H9 (cell line): ENCODE data around the gene TASOR2. TPM values are rescaled to one million over a fixed set of nuclear protein-coding genes. Genes with fewer than 3 reads are reported as not detected.

ENCODE experiments used
- DNase-seq: peaks from one replicate; pipeline ENCODE4 v3.0.0-alpha.2; 2017
- H2AFZ ChIP-seq: one replicate; pipeline ENCODE4 v1.6.1; 2013; ENCODE audit warnings: mild to moderate bottlenecking, low read length, control low read depth, moderate library complexity
- H2AK5ac ChIP-seq: 2 replicates; pipeline ENCODE4 v1.6.1; 2013; ENCODE audit warnings: low read length, control low read depth, mixed read lengths; ENCODE audit not compliant: insufficient read length
- H2BK120ac ChIP-seq: one replicate; pipeline ENCODE4 v1.6.1; 2013; ENCODE audit warnings: low read depth, mild to moderate bottlenecking, low read length, control low read depth, inconsistent platforms; ENCODE audit not compliant: poor library complexity, severe bottlenecking
- H2BK12ac ChIP-seq: 2 replicates; pipeline ENCODE4 v1.6.1; 2013; ENCODE audit warnings: low read length, control low read depth, mixed read lengths, low read depth; ENCODE audit not compliant: insufficient read length
- H2BK15ac ChIP-seq: 2 replicates; pipeline ENCODE4 v1.6.1; 2013; ENCODE audit warnings: low read depth, low read length, control low read depth
- H2BK20ac ChIP-seq: one replicate; pipeline ENCODE4 v1.6.1; 2013; ENCODE audit warnings: low read depth, mild to moderate bottlenecking, low read length, control low read depth, inconsistent platforms; ENCODE audit not compliant: poor library complexity, severe bottlenecking
- H2BK5ac ChIP-seq: 2 replicates; pipeline ENCODE4 v1.6.1; 2013; ENCODE audit warnings: low read length, control low read depth, mixed read lengths; ENCODE audit not compliant: insufficient read length
- H3K14ac ChIP-seq: 2 replicates; pipeline ENCODE4 v1.6.1; 2013; ENCODE audit warnings: low read length, control low read depth; ENCODE audit not compliant: insufficient read depth
- H3K18ac ChIP-seq: 2 replicates; pipeline ENCODE4 v1.6.1; 2013; ENCODE audit warnings: low read depth, mild to moderate bottlenecking, mixed read lengths, low read length, control low read depth; ENCODE audit not compliant: insufficient read length
- H3K23ac ChIP-seq: 2 replicates; pipeline ENCODE4 v1.6.1; 2013; ENCODE audit warnings: low read length, control low read depth, mixed read lengths, low read depth; ENCODE audit not compliant: insufficient read length
- H3K23me2 ChIP-seq: 2 replicates; pipeline ENCODE4 v1.6.1; 2013; ENCODE audit warnings: low read depth, mild to moderate bottlenecking, mixed read lengths, low read length, control low read depth; ENCODE audit not compliant: insufficient read length, poor library complexity, severe bottlenecking
- H3K27ac ChIP-seq: 2 replicates; pipeline ENCODE4 v1.5.1; 2013; ENCODE audit warnings: low read length, control low read depth, mixed read lengths, low read depth; ENCODE audit not compliant: insufficient read length
- H3K27me3 ChIP-seq: 2 replicates; pipeline ENCODE4 v1.6.1; 2013; ENCODE audit warnings: low read length, control low read depth, inconsistent platforms; ENCODE audit not compliant: insufficient read depth
- H3K4ac ChIP-seq: 2 replicates; pipeline ENCODE4 v1.6.1; 2013; ENCODE audit warnings: low read depth, mild to moderate bottlenecking, control low read depth, inconsistent platforms, low read length, moderate library complexity
- H3K4me1 ChIP-seq: 2 replicates; pipeline ENCODE4 v1.6.1; 2013; ENCODE audit warnings: low read length, control low read depth, inconsistent platforms; ENCODE audit not compliant: insufficient read depth
- H3K4me2 ChIP-seq: 2 replicates; pipeline ENCODE4 v1.6.1; 2013; ENCODE audit warnings: low read length, control low read depth, mixed read lengths; ENCODE audit not compliant: insufficient read length, insufficient read depth
- H3K56ac ChIP-seq: 2 replicates; pipeline ENCODE4 v1.6.1; 2013; ENCODE audit warnings: low read depth, mild to moderate bottlenecking, mixed read lengths, low read length, control low read depth; ENCODE audit not compliant: insufficient read length
- H3K79me1 ChIP-seq: 2 replicates; pipeline ENCODE4 v1.6.1; 2013; ENCODE audit warnings: low read depth, mild to moderate bottlenecking, moderate library complexity, low read length, control low read depth, inconsistent platforms; ENCODE audit not compliant: insufficient read depth, poor library complexity, severe bottlenecking
- H3K79me2 ChIP-seq: 2 replicates; pipeline ENCODE4 v1.6.1; 2013; ENCODE audit warnings: low read length, control low read depth, inconsistent platforms; ENCODE audit not compliant: insufficient read depth
- H3K9ac ChIP-seq: 2 replicates; pipeline ENCODE4 v1.6.1; 2013; ENCODE audit warnings: low read length, control low read depth, mixed read lengths; ENCODE audit not compliant: insufficient read length; ENCODE audit errors: extremely low read depth
- H3K9me3 ChIP-seq: one replicate; pipeline ENCODE4 v1.6.1; 2013; ENCODE audit warnings: low read depth, low read length, inconsistent platforms; ENCODE audit not compliant: control insufficient read depth
- H3T11ph ChIP-seq: one replicate; pipeline ENCODE4 v1.6.1; 2013; ENCODE audit warnings: mild to moderate bottlenecking, low read length, control low read depth, inconsistent platforms
- H4K20me1 ChIP-seq: one replicate; pipeline ENCODE4 v1.6.1; 2013; ENCODE audit not compliant: control insufficient read depth, insufficient read length, insufficient read depth
- H4K5ac ChIP-seq: 2 replicates; pipeline ENCODE4 v1.6.1; 2013; ENCODE audit warnings: low read depth, mild to moderate bottlenecking, mixed read lengths, low read length, control low read depth; ENCODE audit not compliant: insufficient read length
- H4K8ac ChIP-seq: replicated peaks from 2 replicates; pipeline ENCODE4 v1.6.1; 2013; ENCODE audit warnings: low read length, control low read depth, mixed read lengths, low read depth; ENCODE audit not compliant: insufficient read length
- H4K91ac ChIP-seq: 2 replicates; pipeline ENCODE4 v1.6.1; 2013; ENCODE audit warnings: low read depth, mild to moderate bottlenecking, moderate library complexity, mixed read lengths, low read length, control low read depth; ENCODE audit not compliant: insufficient read length
- H3K27ac Mint-ChIP-seq, 3 experiments: 2 replicates in 2 of 3; 3 replicates in 1 of 3; pipeline ENCODE4 v1.8.0; 2020 to 2021; ENCODE audit warnings: mixed read lengths in 3 of 3, mild to moderate bottlenecking in 1 of 3, moderate library complexity in 1 of 3
- H3K27me3 Mint-ChIP-seq: 2 replicates; pipeline ENCODE4 v1.8.0; 2021; ENCODE audit warnings: low read depth, mild to moderate bottlenecking, moderate library complexity, mixed read lengths
- H3K36me3 Mint-ChIP-seq, 3 experiments: 2 replicates in 2 of 3; 3 replicates in 1 of 3; pipeline ENCODE4 v1.8.0; 2020 to 2021; ENCODE audit warnings: low read depth in 3 of 3, mixed read lengths in 3 of 3; ENCODE audit not compliant: insufficient read depth in 1 of 3
- H3K4me1 Mint-ChIP-seq, 2 experiments: 2 replicates each; pipeline ENCODE4 v1.8.0; 2020; ENCODE audit warnings: mixed read lengths in 2 of 2
- H3K4me3 Mint-ChIP-seq, 2 experiments: 2 replicates in 1 of 2; 3 replicates in 1 of 2; pipeline ENCODE4 v1.8.0; 2020 to 2021; ENCODE audit warnings: mild to moderate bottlenecking in 2 of 2, mixed read lengths in 2 of 2, moderate library complexity in 1 of 2
- H3K9me3 Mint-ChIP-seq, 2 experiments: 2 replicates in 1 of 2; 3 replicates in 1 of 2; pipeline ENCODE4 v1.8.0; 2020; ENCODE audit warnings: mild to moderate bottlenecking in 2 of 2, mixed read lengths in 2 of 2, moderate library complexity in 1 of 2
- WGBS: extraction: QIAGEN DNeasy Blood & Tissue Kit; methylation state at CpG from one replicate; pipeline ENCODE4 v1.1.7; 2013; ENCODE audit warnings: missing lambda C conversion rate, low lambda C conversion rate, mixed read lengths; ENCODE audit not compliant: insufficient read length; ENCODE audit errors: extremely low coverage; 5-methylcytosine and 5-hydroxymethylcytosine counted together
- total RNA-seq: library from RNA; stranded (reverse); gene quantifications from 2 replicates; pipeline ENCODE4 v1.2.1, GENCODE V29; 2021
- TF ChIP-seq, protein P1 (sequence below): fragments of 200-600 bp; sonication (generic); conservative IDR thresholded peaks from 3 replicates; pipeline ENCODE4 v1.8.0; 2021; ENCODE audit warnings: antibody characterized with exemption, mild to moderate bottlenecking

TASOR2 gene
- total RNA-seq, 1 experiment from 2014 or later, result 64.5 TPM

DNA sequence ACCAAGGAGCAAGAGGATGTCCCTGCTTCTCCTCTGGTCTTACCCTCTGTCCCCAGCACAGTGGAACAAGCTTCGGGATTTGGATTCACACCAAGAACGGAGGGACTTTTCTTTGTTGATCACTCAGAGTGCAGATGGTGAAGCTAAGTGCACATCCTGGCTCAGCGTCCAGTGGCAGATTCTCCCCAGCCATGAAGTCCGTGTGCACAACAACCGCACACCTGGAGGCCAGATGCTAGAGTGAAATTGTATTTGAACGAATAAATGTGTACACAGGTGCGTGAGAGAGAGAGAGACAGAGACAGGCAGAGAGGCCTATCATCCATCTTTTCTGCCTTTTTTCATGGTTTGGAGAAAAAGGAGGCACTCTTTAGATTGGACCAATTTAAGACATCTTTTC is 49.7 kb upstream of the TASOR2 start:
- no peaks in the 10 kb centered on the region for H3K4me1 ChIP-seq
- no peak overlapping the region for H3K23ac ChIP-seq
- no peak overlapping the region for H2BK12ac ChIP-seq
- no peak overlapping the region for H4K91ac ChIP-seq
- no peaks in the 10 kb centered on the region for H3K4me1 Mint-ChIP-seq
- no peaks in the 10 kb centered on the region for H3K79me1 ChIP-seq
- H3K14ac ChIP-seq, result no peak overlapping the region
- H4K8ac ChIP-seq, result no peak overlapping the region
- no peaks in the 10 kb centered on the region for H4K20me1 ChIP-seq
- no peak overlapping the region for H4K5ac ChIP-seq
- H2BK120ac ChIP-seq, result no peak overlapping the region
- no peak overlapping the region for H3K9ac ChIP-seq
- H3K56ac ChIP-seq, result no peak overlapping the region
- TF ChIP-seq, protein P1, sequence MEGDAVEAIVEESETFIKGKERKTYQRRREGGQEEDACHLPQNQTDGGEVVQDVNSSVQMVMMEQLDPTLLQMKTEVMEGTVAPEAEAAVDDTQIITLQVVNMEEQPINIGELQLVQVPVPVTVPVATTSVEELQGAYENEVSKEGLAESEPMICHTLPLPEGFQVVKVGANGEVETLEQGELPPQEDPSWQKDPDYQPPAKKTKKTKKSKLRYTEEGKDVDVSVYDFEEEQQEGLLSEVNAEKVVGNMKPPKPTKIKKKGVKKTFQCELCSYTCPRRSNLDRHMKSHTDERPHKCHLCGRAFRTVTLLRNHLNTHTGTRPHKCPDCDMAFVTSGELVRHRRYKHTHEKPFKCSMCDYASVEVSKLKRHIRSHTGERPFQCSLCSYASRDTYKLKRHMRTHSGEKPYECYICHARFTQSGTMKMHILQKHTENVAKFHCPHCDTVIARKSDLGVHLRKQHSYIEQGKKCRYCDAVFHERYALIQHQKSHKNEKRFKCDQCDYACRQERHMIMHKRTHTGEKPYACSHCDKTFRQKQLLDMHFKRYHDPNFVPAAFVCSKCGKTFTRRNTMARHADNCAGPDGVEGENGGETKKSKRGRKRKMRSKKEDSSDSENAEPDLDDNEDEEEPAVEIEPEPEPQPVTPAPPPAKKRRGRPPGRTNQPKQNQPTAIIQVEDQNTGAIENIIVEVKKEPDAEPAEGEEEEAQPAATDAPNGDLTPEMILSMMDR, result no peak
- H3K4ac ChIP-seq, result no peak overlapping the region
- no peaks in the 10 kb centered on the region for H3K27me3 ChIP-seq
- H3K27ac ChIP-seq, result no peak overlapping the region
- no peak overlapping the region for H2BK20ac ChIP-seq
- H3K27ac Mint-ChIP-seq, result no peak overlapping the region
- H3K36me3 Mint-ChIP-seq, result peaks cover 5 to 17% (median 16%) of the 10 kb centered on the region in 3 experiments; a peak in 5 of 7 replicates
- no peaks in the 10 kb centered on the region for H3K79me2 ChIP-seq
- no peak overlapping the region for H2BK5ac ChIP-seq
- no peak overlapping the region for H2BK15ac ChIP-seq
- no peaks in the 10 kb centered on the region for H3K9me3 ChIP-seq
- H3K4me2 ChIP-seq, result no peak overlapping the region
- H3T11ph ChIP-seq, result no peak overlapping the region
- no peaks in the 10 kb centered on the region for H3K9me3 Mint-ChIP-seq
- no peak overlapping the region for H3K18ac ChIP-seq
- DNase-seq, result no peak
- no peak overlapping the region for H2AFZ ChIP-seq
- no peaks in the 10 kb centered on the region for H3K27me3 Mint-ChIP-seq
- no CpG with 5 or more reads among the region's 7 CpGs for WGBS
- H2AK5ac ChIP-seq, result no peak overlapping the region
- H3K23me2 ChIP-seq, result no peaks in the 10 kb centered on the region
- H3K4me3 Mint-ChIP-seq, result no peak overlapping the region
